Measurements from ENCODE around the gene TPST2.

- TF ChIP-seq PHF21A (IDR thresholded peaks at IDR 0.05; ENCODE audit: borderline replicate concordance, low read depth) (no peak), CTCF (IDR thresholded peaks at IDR 0.05 in 2 of 3, conservative IDR thresholded peaks at IDR 0.05 in 1 of 3; ENCODE audit: insufficient read depth in 2 of 3, low read depth in 1 of 3, low read length in 3 of 3) (no peak), ARHGAP35 (IDR thresholded peaks at IDR 0.05; ENCODE audit: partially characterized antibody) (no peak), EZH2 (IDR thresholded peaks at IDR 0.05; ENCODE audit: borderline replicate concordance, low read depth, low read length) (no peak), HDAC6 (IDR thresholded peaks at IDR 0.05; ENCODE audit: low read depth, low read length) (no peak), ELF4 (CRISPR knock-in tag; IDR thresholded peaks at IDR 0.05) (no peak), ZKSCAN1 (IDR thresholded peaks at IDR 0.05; ENCODE audit: low read depth, low read length) (no peak), RCOR1 (IDR thresholded peaks at IDR 0.05; ENCODE audit: borderline replicate concordance in 1 of 2, low read depth in 2 of 2, low read length in 2 of 2) (no peak), HBP1 (CRISPR knock-in tag; IDR thresholded peaks at IDR 0.05) (no peak), USF1 (CRISPR knock-in tag; IDR thresholded peaks at IDR 0.05) (no peak), POLR2AphosphoS5 (IDR thresholded peaks at IDR 0.05; ENCODE audit: control insufficient read depth, insufficient read depth, low read depth, low read length) (no peak), POLR2A (conservative IDR thresholded peaks at IDR 0.05) (no peak), HCFC1 (IDR thresholded peaks at IDR 0.05; ENCODE audit: low read depth, low read length) (no peak)
- TF ChIP-seq, protein P1, sequence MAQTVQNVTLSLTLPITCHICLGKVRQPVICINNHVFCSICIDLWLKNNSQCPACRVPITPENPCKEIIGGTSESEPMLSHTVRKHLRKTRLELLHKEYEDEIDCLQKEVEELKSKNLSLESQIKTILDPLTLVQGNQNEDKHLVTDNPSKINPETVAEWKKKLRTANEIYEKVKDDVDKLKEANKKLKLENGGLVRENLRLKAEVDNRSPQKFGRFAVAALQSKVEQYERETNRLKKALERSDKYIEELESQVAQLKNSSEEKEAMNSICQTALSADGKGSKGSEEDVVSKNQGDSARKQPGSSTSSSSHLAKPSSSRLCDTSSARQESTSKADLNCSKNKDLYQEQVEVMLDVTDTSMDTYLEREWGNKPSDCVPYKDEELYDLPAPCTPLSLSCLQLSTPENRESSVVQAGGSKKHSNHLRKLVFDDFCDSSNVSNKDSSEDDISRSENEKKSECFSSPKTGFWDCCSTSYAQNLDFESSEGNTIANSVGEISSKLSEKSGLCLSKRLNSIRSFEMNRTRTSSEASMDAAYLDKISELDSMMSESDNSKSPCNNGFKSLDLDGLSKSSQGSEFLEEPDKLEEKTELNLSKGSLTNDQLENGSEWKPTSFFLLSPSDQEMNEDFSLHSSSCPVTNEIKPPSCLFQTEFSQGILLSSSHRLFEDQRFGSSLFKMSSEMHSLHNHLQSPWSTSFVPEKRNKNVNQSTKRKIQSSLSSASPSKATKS (CRISPR knock-in tag; IDR thresholded peaks at IDR 0.05), result no peak
These were observed 15.8 kb downstream of the TPST2 start for GRCh38 chr22:26574001-26574723.
